Uterus (tissue), 2 donors: Measurements from ENCODE around the gene AGXT.

Experiments used
- CTCF ChIP-seq, 4 experiments: fragments of 200-600 bp in 2 of 4; fragments of 450-650 bp in 2 of 4; sonication (generic) in 2 of 4; IDR thresholded peaks; one replicate each; pipeline ENCODE4 v1.5.1; 2016 to 2019; ENCODE audit warnings: antibody characterized with exemption in 4 of 4, mild to moderate bottlenecking in 2 of 4, moderate library complexity in 1 of 4
- POLR2A ChIP-seq, 2 donors: fragments of 450-650 bp; IDR thresholded peaks; one replicate each; pipeline ENCODE4 v1.6.1; 2016; ENCODE audit warnings: antibody characterized with exemption in 2 of 2, mild to moderate bottlenecking in 1 of 2, moderate library complexity in 1 of 2

GRCh38 chr2:240886678-240887609, 18.3 kb downstream of the AGXT start:
- TF ChIP-seq POLR2A (IDR thresholded peaks at IDR 0.05) (no peak), CTCF (IDR thresholded peaks at IDR 0.05) (no peak)
